Omental fat pad (tissue), 4 donors: Measurements from ENCODE around the gene PRKD1. TPM values are rescaled to one million over a fixed set of nuclear protein-coding genes. Genes with fewer than 3 reads are reported as not detected.
"Not testable (repeated sequence)": the region's sequence is repeated elsewhere in the genome, so short reads cannot be mapped to it uniquely, and the experiment has no call there.

Experiments
- ATAC-seq: fragments of 150-250 bp; one replicate; pipeline ENCODE4 v1.9.1; 2016; ENCODE audit warnings: mild to moderate bottlenecking, moderate library complexity; ENCODE audit not compliant: low FRiP score
- DNase-seq: peaks from one replicate; pipeline ENCODE4 v3.0.0-alpha.2; 2019; ENCODE audit warnings: low spot score
- CTCF ChIP-seq, 3 donors: fragments of 450-650 bp; IDR thresholded peaks; one replicate each; pipeline ENCODE4 v1.5.1; 2016 to 2017; ENCODE audit warnings: antibody characterized with exemption in 3 of 3, mild to moderate bottlenecking in 3 of 3, moderate library complexity in 2 of 3
- total RNA-seq, 4 donors: library from RNA; depleted of rRNA; stranded (reverse); fragments of >200 nt; gene quantifications; one replicate each; pipeline ENCODE4 v1.1.0, GENCODE V29; 2016

The PRKD1 gene
- total RNA-seq, 4 donors from 2014 or later, result 9.1 to 34.7 (median 14.6) TPM

GRCh38 chr14:29856516-29856915 is 71.1 kb downstream of the PRKD1 start:
- no peak for TF ChIP-seq CTCF (IDR thresholded peaks at IDR 0.05)
- no peak for DNase-seq
- ATAC-seq, result no peak

- not testable (repeated sequence) for ATAC-seq, DNase-seq
Measured at GRCh38 chr14:29853691-29854090, 74.0 kb downstream of the PRKD1 start.

- DNase-seq (no peak), ATAC-seq (no peak)
- no peak for TF ChIP-seq CTCF (IDR thresholded peaks at IDR 0.05)
Measured at GRCh38 chr14:29853272-29853671, 74.4 kb downstream of the PRKD1 start.

GRCh38 chr14:29851397-29851796 is 76.2 kb downstream of the PRKD1 start:
- no peak for DNase-seq
- no peak for ATAC-seq
- TF ChIP-seq CTCF (IDR thresholded peaks at IDR 0.05), result no peak

- no peak for TF ChIP-seq CTCF (IDR thresholded peaks at IDR 0.05)
- ATAC-seq (no peak), DNase-seq (no peak)
Measured at GRCh38 chr14:29847056-29847380, 80.6 kb downstream of the PRKD1 start.

GRCh38 chr14:29846339-29847055 is 81.2 kb downstream of the PRKD1 start:
- ATAC-seq (no peak), DNase-seq (no peak)
- no peak for TF ChIP-seq CTCF (IDR thresholded peaks at IDR 0.05)

- DNase-seq (no peak), ATAC-seq (no peak)
- TF ChIP-seq CTCF (IDR thresholded peaks at IDR 0.05), result no peak
Measured at GRCh38 chr14:29843981-29844380, 83.7 kb downstream of the PRKD1 start.
